Measurements from ENCODE around the gene PIPOX. TPM values are rescaled to one million over a fixed set of nuclear protein-coding genes. Genes with fewer than 3 reads are reported as not detected.

PIPOX gene
- total RNA-seq, 1 donor from 2014 or later = 1.4 TPM

GRCh38 chr17:29096094-29096493 is 53.2 kb downstream of the PIPOX start:
- DNase-seq = no peak
- no peaks in the 10 kb centered on the region for H3K4me1 Mint-ChIP-seq
- intact Hi-C loops (cut with micrococcal nuclease) = no loop called here
- no peak overlapping the region for H3K4me3 Mint-ChIP-seq
- peaks cover 33% of the 10 kb centered on the region for H3K36me3 Mint-ChIP-seq (ENCODE audit: low read depth)
- no peaks in the 10 kb centered on the region for H3K27me3 Mint-ChIP-seq
- H3K27ac Mint-ChIP-seq = no peak overlapping the region
- H3K9me3 Mint-ChIP-seq = no peaks in the 10 kb centered on the region

GRCh38 chr17:29099527-29099926 is 56.6 kb downstream of the PIPOX start:
- no peaks in the 10 kb centered on the region for H3K4me1 Mint-ChIP-seq
- no peaks in the 10 kb centered on the region for H3K27me3 Mint-ChIP-seq
- no peak overlapping the region for H3K4me3 Mint-ChIP-seq
- peak overlapping the region; percentile 36 for H3K27ac Mint-ChIP-seq
- peaks cover 34% of the 10 kb centered on the region for H3K36me3 Mint-ChIP-seq (ENCODE audit: low read depth)
- no peaks in the 10 kb centered on the region for H3K9me3 Mint-ChIP-seq
- intact Hi-C loops (cut with micrococcal nuclease) = no loop called here
- no peak for DNase-seq

- no peak for DNase-seq
- Mint-ChIP-seq H3K27me3 (no peaks in the 10 kb centered on the region), H3K9me3 (no peaks in the 10 kb centered on the region), H3K27ac (no peak overlapping the region), H3K36me3 (ENCODE audit: low read depth) (peaks cover 36% of the 10 kb centered on the region), H3K4me3 (no peak overlapping the region), H3K4me1 (no peaks in the 10 kb centered on the region)
- intact Hi-C loops (cut with micrococcal nuclease) = no loop called here
Measured at GRCh38 chr17:29100296-29100695, 57.4 kb downstream of the PIPOX start.

- H3K4me1 Mint-ChIP-seq = no peaks in the 10 kb centered on the region
- H3K27ac Mint-ChIP-seq = no peak overlapping the region
- intact Hi-C loops (cut with micrococcal nuclease) = no loop called here
- no peak overlapping the region for H3K4me3 Mint-ChIP-seq
- no peak for DNase-seq
- H3K27me3 Mint-ChIP-seq = no peaks in the 10 kb centered on the region
- H3K36me3 Mint-ChIP-seq (ENCODE audit: low read depth) = peaks cover 41% of the 10 kb centered on the region
- no peaks in the 10 kb centered on the region for H3K9me3 Mint-ChIP-seq
Measured at GRCh38 chr17:29102046-29102445, 59.1 kb downstream of the PIPOX start.

GRCh38 chr17:29102741-29103181 is 59.8 kb downstream of the PIPOX start:
- H3K4me1 Mint-ChIP-seq = no peaks in the 10 kb centered on the region
- H3K36me3 Mint-ChIP-seq (ENCODE audit: low read depth) = peaks cover 38% of the 10 kb centered on the region

GRCh38 chr17:29103341-29103740 is 60.4 kb downstream of the PIPOX start:
- DNase-seq = no peak

More at GRCh38 chr17:29102741-29103181, 59.8 kb downstream of the PIPOX start:
- intact Hi-C loops (cut with micrococcal nuclease) = no loop called here
- Mint-ChIP-seq H3K27me3 (no peaks in the 10 kb centered on the region), H3K4me3 (no peak overlapping the region), H3K9me3 (no peaks in the 10 kb centered on the region), H3K27ac (no peak overlapping the region)
- no peak for DNase-seq

More at GRCh38 chr17:29103341-29103740, 60.4 kb downstream of the PIPOX start:
- intact Hi-C loops (cut with micrococcal nuclease) = no loop called here
- H3K27ac Mint-ChIP-seq = no peak overlapping the region
- no peak overlapping the region for H3K4me3 Mint-ChIP-seq
- no peaks in the 10 kb centered on the region for H3K9me3 Mint-ChIP-seq
- no peaks in the 10 kb centered on the region for H3K27me3 Mint-ChIP-seq
- peaks cover 36% of the 10 kb centered on the region for H3K36me3 Mint-ChIP-seq (ENCODE audit: low read depth)
- no peaks in the 10 kb centered on the region for H3K4me1 Mint-ChIP-seq

Other genes with a start within 250 kb of the PIPOX start
- 22.4 and 24.0 TPM in 2 replicates for gene FAM222B, start 200.4 kb upstream of the PIPOX start, total RNA-seq
- gene ERAL1, start 188.1 kb upstream of the PIPOX start, total RNA-seq = 56.8 and 61.2 TPM in 2 replicates
- gene FLOT2, start 145.4 kb upstream of the PIPOX start, total RNA-seq = 109 and 111 TPM in 2 replicates
- gene DHRS13, start 140.1 kb upstream of the PIPOX start, total RNA-seq = 32.4 and 34.3 TPM in 2 replicates
- 61.1 TPM in 2 replicates for gene PHF12, start 91.6 kb upstream of the PIPOX start, total RNA-seq
- not detected in 2 replicates for gene SEZ6, start 37.1 kb upstream of the PIPOX start, total RNA-seq
- 36.6 and 37.9 TPM in 2 replicates for gene MYO18A, start 137.3 kb downstream of the PIPOX start, total RNA-seq
- not detected in 2 replicates for gene CRYBA1, start 203.7 kb downstream of the PIPOX start, total RNA-seq

Measured in activated CD4-positive, alpha-beta T cell treated with anti-CD3 and anti-CD28 coated beads, Interleukin-2, amount 10 ng/mL, durations not matched to agents 24 days and 14 days (primary cell).